Lower leg skin (tissue), 4 donors: ENCODE measurements around the gene MAPK10. TPM values are rescaled to one million over a fixed set of nuclear protein-coding genes. Genes with fewer than 3 reads are reported as not detected.

ENCODE experiments used
- DNase-seq, 2 donors: peaks; one replicate each; pipeline ENCODE4 v3.0.0-alpha.2; 2019; ENCODE audit warnings: low spot score in 2 of 2
- H3K4me3 ChIP-seq: fragments of 200-600 bp; sonication (generic); 2 replicates; pipeline ENCODE4 v1.5.1; 2017; ENCODE audit warnings: mild to moderate bottlenecking, low read depth; ENCODE audit not compliant: poor library complexity, severe bottlenecking
- POLR2A ChIP-seq, 2 donors: fragments of 450-650 bp; IDR thresholded peaks; one replicate each; pipeline ENCODE4 v1.6.1; 2016 to 2017; ENCODE audit warnings: antibody characterized with exemption in 2 of 2, mild to moderate bottlenecking in 1 of 2, moderate library complexity in 1 of 2
- WGBS, 2 donors: methylation state at CpG; one replicate each; pipeline ENCODE4 v1.1.5; 2018; 5-methylcytosine and 5-hydroxymethylcytosine counted together
- intact Hi-C: fragments of 100-400 bp; cut with DNase I; formaldehyde crosslinking; loops from one replicate; pipeline ENCODE4 v1.15.0; 2023; ENCODE audit warnings: low total_unique reads
- total RNA-seq, 4 donors: library from RNA; depleted of rRNA; stranded (reverse); fragments of >200 nt; gene quantifications; one replicate each; pipeline ENCODE4 v1.1.0, GENCODE V29; 2016
- TF ChIP-seq, protein P1 (sequence below), 3 donors: fragments of 450-650 bp; IDR thresholded peaks; one replicate each; pipeline ENCODE4 v1.5.1; 2016; ENCODE audit warnings: antibody characterized with exemption in 3 of 3, mild to moderate bottlenecking in 3 of 3, moderate library complexity in 2 of 3

The MAPK10 gene
- total RNA-seq, 4 donors from 2014 or later = 1.7 to 3.2 (median 2.8) TPM

DNA sequence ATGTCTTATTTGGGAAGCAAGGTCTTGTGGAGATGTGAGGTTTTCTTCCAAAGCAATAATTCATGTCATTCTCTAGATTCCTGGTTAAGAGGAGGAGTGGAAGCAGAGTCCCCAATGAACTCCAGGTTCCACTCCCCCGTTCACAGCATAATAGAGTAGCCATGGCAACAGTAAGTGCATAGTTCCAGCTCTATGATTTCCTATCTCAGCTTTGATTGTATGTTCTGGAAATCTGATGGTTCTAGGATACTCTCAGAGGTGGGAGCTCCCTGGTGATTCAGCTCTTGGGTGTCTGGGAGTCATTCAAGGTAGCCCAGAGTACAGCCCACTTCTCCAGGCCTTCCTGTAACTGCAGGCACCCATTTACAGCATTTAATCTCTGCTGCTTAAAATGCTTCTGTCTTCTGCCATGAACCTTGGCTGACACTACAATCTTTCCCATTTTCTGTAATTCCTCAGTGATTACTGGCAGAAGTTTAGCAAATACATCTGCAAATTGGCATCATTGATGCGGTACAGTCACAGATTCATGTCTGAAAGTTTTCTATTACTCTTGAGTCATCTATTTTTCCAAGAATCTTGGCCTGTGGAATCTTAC is 242.0 kb downstream of the MAPK10 start:
- intact Hi-C loops = no loop called here
- 21 to 30% methylated on average over 2 of the region's 2 CpGs for WGBS, 2 donors
- H3K4me3 ChIP-seq = no peak overlapping the region
- no peak for DNase-seq
- TF ChIP-seq, protein P1, sequence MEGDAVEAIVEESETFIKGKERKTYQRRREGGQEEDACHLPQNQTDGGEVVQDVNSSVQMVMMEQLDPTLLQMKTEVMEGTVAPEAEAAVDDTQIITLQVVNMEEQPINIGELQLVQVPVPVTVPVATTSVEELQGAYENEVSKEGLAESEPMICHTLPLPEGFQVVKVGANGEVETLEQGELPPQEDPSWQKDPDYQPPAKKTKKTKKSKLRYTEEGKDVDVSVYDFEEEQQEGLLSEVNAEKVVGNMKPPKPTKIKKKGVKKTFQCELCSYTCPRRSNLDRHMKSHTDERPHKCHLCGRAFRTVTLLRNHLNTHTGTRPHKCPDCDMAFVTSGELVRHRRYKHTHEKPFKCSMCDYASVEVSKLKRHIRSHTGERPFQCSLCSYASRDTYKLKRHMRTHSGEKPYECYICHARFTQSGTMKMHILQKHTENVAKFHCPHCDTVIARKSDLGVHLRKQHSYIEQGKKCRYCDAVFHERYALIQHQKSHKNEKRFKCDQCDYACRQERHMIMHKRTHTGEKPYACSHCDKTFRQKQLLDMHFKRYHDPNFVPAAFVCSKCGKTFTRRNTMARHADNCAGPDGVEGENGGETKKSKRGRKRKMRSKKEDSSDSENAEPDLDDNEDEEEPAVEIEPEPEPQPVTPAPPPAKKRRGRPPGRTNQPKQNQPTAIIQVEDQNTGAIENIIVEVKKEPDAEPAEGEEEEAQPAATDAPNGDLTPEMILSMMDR (IDR thresholded peaks at IDR 0.05) = no peak
- no peak for TF ChIP-seq POLR2A (IDR thresholded peaks at IDR 0.05)

DNA sequence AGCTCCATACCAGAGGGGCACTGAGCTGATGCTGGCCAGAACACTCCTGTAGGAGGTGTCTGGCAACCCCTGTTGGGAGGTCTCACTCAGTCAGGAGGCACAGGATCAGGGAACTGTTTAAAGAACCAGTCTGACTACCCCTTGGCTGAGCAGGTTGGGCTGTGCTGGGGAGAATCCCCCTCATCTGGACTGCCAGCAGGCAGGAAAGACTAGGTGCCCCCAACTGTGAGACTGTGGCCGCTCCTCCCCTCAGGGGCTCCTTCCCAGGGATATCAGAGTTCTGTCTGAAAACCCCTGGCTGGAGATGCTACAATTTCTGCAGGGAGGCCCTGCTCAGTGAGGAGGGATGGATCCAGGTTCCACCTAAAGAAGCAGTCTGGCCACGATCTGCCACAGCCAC is 245.3 kb downstream of the MAPK10 start:
- H3K4me3 ChIP-seq = no peak overlapping the region
- intact Hi-C loops = no loop called here
- no peak for TF ChIP-seq POLR2A (IDR thresholded peaks at IDR 0.05)
- DNase-seq = peak in 1 of 2 donors; percentile 81
- WGBS, 2 donors = 74 to 92% methylated on average over 2 of the region's 2 CpGs

DNA sequence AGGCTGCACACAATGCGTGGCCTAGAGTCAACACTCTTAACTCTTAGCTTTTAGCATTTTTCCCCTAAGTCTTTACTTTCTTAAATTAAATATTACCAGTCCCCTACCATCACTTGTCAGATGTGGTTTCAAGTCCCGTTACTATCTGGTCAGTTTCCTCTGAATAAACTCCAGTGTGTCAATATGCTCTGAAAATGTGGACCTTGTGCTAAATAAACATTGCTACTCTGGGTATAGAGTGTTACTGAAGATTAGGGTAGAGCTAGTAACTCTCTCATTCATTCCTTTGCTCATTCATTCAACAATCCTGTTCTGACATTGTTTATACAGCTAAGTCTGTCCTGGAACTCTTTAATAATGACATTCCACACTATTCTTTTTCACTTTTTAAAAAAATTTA is 251.0 kb downstream of the MAPK10 start:
- 87 to 88% methylated on average over 2 of the region's 2 CpGs for WGBS, 2 donors
- no peak for DNase-seq
- TF ChIP-seq, protein P1 (IDR thresholded peaks at IDR 0.05) = no peak
- TF ChIP-seq POLR2A (IDR thresholded peaks at IDR 0.05) = no peak
- H3K4me3 ChIP-seq = no peak overlapping the region
- intact Hi-C loops = no loop called here

DNA sequence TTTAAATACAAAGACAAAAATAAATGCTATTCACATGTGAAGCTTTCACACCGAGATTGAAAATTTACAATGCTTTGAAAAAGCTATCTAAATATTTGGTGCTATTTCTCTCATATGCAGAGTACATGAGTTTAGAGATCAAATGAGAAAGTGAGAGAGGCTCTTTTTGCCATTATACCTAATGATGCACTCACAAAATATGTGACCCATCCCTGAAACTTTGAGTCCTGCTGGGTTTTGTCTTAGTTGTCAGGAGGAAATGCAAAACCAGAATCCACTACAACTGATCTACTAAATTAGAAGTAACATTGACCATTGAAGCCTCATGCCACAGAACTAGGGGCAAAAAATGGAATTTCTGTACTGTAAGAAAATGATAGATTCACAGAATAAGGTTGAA is 251.7 kb downstream of the MAPK10 start:
- H3K4me3 ChIP-seq = no peak overlapping the region
- TF ChIP-seq, protein P1 (IDR thresholded peaks at IDR 0.05) = no peak
- no peak for TF ChIP-seq POLR2A (IDR thresholded peaks at IDR 0.05)
- DNase-seq = no peak
- intact Hi-C loops = no loop called here
- 53 to 81% methylated on average over 1 of the region's 1 CpG for WGBS, 2 donors

DNA sequence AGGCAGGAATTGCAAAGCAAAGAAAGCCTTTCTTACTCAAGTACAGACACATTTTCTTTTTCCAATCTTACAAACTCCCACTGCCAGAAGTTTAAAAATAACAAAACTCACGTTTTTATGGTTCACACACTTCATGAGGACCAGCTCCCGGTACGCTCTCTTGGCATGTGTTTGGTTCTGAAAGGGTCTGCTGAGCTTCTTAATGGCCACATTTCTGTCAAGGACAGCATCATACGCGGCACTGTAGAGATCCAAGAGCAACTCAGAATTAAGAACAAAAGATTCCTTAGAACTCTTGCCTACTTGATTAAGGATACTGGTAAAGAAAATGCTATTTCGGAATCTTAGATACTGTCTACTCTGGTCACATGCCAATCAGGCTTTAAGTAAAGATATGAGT is 252.7 kb downstream of the MAPK10 start:
- WGBS, 2 donors = 75 to 81% methylated on average over 6 of the region's 6 CpGs
- H3K4me3 ChIP-seq = no peak overlapping the region
- intact Hi-C loops = no loop called here
- TF ChIP-seq, protein P1 (IDR thresholded peaks at IDR 0.05) = no peak
- TF ChIP-seq POLR2A (IDR thresholded peaks at IDR 0.05) = no peak
- no peak for DNase-seq

DNA sequence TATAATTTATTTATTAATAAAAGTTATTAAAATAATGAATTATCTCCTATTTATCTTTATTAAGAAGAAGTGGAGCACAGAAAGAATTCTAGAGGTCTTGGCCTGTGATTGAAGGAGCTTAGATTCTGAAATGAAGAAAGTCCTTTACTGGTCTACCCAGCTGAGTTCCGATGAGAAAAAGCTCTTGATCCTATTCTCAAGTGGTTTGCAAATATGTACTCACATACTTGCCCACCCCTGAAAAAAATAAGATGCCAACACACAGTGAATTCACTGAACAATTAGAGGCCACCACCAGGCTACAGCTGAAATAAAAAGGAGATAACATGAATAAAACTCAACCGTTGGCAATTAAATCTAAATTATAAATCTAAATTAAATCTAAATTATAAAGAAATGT is 253.4 kb downstream of the MAPK10 start:
- DNase-seq = no peak
- intact Hi-C loops = no loop called here
- no peak for TF ChIP-seq POLR2A (IDR thresholded peaks at IDR 0.05)
- TF ChIP-seq, protein P1 (IDR thresholded peaks at IDR 0.05) = no peak
- no peak overlapping the region for H3K4me3 ChIP-seq
- 82 to 85% methylated on average over 2 of the region's 2 CpGs for WGBS, 2 donors
